ENCODE measurements around the gene NRL. TPM values are rescaled to one million over a fixed set of nuclear protein-coding genes. Genes with fewer than 3 reads are reported as not detected.
A peak's percentile ranks its signal among the peaks of the same experiment; 100 is the strongest.
"Not testable (repeated sequence)": the region's sequence is repeated elsewhere in the genome, so short reads cannot be mapped to it uniquely, and the experiment has no call there.

NRL gene
- polyA plus RNA-seq, 3 donors = 1.8 to 3.7 (median 2.9) TPM

DNA sequence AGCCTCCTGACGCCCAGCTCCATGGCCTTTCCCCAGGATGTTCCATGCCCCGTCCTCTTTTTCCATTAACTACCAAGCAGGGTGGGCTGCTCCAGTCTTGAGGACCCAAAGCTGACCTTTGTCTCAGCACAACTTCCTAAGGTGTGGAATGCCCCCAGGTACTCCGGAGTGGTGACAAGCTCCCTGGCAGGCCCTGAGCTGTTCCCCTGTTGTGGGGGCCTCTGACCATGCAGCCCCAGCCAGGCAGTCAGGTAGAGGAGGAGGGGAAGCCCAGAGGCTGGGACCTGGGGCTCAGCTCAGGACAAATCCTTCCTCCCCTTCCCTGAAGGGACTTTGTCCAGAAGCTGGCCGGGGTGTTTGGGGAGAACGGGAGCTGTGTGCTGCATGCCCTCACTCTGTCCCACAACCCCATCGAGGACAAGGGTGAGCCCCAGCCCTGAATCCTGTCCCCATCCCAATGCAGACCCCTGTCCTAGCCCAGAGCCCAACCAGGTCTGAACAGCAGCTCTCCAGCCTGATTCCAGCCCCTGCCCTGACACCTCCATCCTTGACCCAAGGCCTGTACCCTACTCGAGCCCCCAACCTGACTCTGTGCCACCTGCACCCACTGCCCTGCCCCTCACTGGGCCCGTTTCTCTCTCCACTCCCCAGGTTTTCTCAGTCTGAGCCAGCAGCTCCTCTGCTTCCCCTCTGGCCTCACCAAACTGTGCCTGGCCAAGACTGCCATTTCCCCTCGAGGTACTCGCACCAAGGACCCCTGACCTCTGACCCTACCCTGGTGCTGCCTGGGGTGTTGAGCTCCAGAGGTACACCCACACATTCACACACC, 58.6 kb downstream of the NRL start:
- no peak for DNase-seq (ENCODE audit: low read depth in 3 of 3, low spot score in 2 of 3)

DNA sequence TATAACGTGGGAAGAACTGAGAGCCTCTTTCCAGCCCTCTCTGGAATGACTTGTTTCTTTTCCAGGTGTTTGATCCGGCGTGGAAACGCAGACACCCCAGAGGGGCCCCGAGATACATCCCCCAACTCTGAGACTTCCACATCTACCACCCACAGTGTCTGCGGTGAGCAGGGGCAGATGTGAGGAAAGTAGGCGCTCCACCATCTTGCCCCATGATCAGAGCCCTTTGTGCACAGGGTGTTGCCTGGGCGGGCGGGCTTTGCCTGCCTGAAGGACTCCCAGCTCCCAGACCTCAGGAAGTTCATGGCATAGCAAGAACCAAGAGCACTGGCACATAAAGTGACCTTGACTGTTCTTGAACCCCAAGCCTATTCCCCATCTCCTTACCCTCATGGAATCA, 60.1 kb downstream of the NRL start:
- no peak for DNase-seq (ENCODE audit: low read depth in 3 of 3, low spot score in 2 of 3)

DNA sequence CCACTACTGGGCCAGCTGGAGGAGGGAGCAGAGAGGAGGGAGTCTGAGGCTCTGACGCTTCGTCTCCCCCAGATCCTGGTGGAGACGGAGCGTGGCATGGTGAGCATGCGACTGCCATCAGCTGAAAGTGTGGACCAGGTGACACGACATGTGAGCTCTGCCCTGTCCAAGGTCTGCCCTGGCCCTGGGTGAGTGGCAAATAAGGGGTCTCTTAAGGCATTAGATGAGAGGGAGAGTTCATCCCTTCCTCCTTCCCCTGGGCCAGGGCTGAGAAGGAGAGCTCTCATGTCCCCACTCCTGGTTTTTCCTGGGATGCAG, 60.5 kb downstream of the NRL start:
- no peak for DNase-seq (ENCODE audit: low read depth in 3 of 3, low spot score in 2 of 3)

DNA sequence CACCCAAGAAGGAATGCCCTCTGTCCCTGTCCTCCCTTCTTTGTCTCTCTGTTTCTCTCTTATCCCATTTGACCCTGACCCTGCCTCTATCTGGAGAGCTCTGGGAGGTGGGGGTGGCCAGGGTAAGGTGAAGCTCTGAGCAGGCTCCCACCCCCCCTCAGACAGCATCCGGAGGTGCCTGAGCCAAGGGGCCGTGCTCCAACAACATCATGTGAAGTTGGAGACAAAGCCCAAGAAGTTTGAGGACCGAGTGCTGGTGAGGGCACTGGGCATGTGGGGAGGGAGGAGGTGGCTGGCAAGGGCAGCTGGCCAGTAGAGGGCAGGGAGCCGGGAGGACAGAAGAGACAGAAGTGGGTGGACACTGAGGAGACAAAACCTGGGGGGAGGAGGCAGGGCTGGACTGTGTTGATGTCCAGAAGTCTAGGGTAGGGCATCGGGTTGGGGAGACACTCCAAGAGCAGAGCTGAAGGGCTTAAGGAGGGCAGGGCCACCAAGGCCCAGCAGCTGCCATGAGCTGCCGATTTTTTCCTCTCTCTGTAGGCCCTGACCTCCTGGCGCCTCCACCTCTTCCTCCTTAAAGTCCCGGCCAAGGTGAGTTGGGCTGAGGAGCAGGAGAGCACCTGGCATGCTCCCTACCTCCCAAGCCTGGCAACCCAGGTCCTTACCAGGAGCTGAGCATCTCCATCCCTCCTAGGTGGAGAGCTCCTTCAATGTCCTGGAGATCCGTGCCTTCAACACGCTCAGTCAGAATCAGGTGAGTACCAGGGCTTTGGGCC, 61.0 kb downstream of the NRL start:
- no peak for DNase-seq (ENCODE audit: low read depth in 3 of 3, low spot score in 2 of 3)

DNA sequence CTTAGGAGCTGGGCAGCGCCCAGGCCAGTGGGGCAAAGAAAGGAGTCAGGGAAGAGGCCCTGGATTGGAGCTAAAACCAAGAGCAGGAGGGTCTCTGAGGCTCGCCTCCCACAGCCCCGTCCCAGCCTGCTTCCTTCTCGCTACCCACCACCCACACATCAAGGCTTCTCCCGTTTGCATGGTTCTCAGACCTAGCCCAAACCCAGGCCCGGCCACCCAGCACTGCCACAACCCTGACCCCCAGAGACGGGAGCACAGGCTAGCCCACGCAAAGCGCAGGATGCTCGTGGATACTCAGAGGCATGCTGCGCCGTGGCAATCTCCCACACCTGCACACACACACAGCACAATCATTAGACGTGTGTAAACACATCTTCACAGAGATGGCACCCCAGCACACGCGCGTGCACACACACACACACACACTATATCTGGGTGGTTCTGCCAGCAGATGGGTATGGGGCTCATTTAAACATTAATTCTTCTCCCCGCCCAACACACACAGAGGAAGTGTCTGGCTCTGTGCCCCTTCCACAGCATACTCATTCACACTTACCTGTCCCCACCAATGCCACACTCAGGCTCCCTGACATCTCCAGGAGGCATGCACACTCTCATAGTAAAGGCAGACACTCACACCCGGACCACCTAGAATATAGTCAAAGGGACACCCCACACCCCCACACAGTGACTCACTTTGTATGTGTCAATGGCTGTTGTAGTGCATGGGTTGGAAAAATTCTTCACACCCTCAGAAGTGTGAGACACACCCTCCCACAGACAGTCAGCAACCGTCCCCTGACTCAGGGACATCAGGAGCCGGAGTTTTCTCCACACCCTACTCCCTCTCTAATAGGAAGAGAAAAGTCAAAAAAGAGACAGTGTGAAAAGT, 61.8 kb downstream of the NRL start:
- DNase-seq (ENCODE audit: low read depth in 3 of 3, low spot score in 2 of 3) = no peak

DNA sequence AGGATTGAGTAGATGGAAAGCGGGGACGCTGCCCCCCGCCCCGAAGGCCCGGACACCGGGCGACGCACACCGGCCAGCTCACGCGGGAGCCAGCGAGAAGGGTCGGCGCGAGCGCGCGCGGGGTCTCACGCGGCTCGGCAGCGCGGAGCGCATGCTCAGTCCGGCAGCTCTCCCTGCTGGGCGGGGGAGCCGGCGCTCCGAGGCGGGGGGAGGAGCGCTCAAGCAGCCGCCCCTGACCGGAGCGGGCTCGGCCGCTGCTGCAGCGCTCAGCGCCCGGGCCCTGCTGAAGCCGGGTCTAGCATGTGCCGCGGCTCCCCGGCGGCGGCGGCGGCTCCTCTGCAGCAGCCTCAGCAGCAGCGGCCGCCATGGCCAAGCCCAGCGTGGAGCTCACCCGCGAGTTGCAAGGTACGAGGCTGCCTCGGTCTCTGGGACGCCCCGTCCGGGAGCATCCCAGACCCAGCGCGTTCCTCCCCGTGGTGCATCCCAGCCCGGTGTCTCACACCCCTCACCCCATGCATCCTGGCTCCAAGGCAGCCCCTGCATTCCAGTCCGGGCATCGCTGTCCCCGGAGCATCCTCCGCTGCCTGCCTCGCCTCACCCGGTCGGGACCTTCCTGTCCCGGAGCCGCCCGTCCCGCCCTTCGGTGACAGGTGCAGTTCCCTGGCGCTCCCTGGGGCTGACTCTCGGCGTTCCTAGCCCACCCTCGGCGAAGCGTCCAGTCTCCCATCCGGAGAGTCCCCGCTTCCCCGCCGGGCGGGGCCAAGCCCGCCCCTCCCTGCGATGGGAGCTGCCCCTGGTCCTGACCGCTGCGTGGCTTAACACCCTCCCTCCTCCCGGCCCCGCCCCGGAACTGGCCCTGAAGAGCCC, 62.7 kb downstream of the NRL start, which contains the start of gene CARMIL3:
CARMIL3 (plus strand) TSS at position 221 of the 867 bp plus-strand sequence; CDS start at position 366, 145 bp downstream.
- no peak for DNase-seq (ENCODE audit: low read depth in 3 of 3, low spot score in 2 of 3)

DNA sequence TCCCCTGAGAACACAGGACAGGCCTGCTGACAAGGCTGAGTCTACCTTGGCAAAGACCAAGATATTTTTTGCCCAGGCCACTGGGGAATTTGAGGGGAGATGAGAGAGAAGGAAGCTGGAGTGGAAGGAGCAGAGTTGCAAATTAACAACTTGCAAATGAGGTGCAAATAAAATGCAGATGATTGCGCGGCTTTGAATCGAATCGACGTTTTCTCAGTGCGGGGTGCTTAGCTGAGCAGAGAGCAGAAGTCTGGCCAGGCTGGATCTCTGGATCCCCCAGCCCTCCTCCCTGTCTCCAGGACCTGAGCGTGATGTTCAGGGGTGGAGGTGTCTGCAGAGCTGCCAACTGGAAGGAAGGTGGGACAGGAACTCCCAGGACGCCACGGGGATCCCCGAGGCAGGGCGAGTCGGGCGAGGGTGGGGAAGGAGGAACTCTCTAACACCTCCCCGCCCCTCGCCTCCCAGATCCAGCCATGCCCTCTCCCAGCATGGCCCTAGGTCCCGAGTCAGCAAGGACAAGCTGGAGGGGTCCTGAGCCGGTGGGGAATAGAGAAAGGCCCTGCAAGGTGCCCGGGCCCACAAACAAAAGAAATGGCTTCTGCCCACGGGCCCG, 63.5 kb downstream of the NRL start:
- no peak for DNase-seq (ENCODE audit: low read depth in 3 of 3, low spot score in 2 of 3)

DNA sequence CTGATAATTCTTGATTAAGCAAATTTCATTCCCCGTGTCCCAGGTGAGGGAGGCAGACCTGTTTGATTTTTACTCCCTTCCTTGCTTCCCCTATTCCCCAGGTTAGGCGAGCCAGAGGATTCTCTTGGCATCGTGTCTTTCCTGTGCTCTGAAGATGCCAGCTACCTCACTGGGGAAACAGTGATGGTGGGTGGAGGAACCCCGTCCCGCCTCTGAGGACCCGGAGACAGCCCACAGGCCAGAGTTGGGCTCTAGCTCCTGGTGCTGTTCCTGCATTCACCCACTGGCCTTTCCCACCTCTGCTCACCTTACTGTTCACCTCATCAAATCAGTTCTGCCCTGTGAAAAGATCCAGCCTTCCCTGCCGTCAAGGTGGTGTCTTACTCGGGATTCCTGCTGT, 64.0 kb downstream of the NRL start:
- not testable (repeated sequence) for DNase-seq (ENCODE audit: low read depth in 3 of 3, low spot score in 2 of 3)

DNA sequence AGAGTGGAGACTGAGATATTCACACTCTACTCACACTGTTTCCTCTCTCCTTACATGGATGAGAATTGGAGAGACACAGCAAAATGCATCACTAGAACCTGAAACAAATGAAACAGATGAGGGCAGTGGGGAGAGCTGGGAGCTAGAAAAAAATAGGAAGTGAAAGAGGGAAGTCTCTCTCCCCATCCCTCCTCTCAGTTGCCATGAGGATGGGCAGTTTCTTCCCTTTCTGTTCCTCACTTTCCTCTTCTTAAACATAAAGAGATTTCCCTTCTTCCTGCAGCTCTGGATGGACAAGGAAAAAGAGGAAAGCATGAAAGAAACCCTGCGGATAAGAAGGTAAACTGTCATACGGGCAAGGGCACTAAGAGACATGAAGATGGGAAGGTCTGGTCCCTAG, 65.7 kb downstream of the NRL start:
- not testable (repeated sequence) for DNase-seq (ENCODE audit: low read depth in 3 of 3, low spot score in 2 of 3)

DNA sequence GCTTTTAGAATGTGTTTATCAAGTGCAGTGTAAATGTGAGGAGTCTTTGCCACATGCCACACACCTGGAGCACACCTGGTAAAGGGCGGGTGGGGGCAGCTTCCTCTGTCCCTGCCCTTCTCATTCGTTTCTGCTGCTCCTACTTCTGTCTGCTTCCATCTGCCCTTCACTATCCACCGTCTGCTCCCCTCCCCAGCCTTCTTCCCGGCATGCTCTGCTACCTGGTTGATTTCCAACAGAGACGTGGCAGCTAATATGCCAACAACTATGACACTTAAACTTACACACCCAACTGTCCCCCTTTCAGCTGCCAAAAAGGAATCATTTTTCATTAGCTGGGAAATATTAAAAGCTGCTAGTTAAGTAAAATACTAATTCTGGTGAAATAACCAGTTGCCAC, 72.0 kb downstream of the NRL start:
- no peak for DNase-seq (ENCODE audit: low read depth in 3 of 3, low spot score in 2 of 3)

DNA sequence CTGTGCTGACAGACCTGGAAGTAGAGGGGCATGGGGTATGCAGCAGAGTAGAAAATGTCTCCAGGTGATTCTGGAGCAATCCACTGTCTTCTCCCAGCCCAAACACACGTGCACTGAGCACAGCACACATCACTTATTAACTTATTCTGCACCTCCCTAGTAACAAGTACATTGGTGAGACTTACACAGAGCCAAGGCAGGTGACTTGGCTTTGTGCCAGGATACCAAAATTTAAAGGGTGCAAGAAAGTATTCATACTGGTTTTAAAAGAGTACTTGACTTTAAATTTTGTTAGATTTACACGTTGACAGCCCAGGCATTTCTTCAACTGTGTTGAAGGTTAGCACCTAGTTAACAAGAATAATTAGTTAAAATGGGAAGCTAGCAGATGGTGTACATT, 74.1 kb downstream of the NRL start:
- DNase-seq (ENCODE audit: low read depth in 3 of 3, low spot score in 2 of 3) = no peak

DNA sequence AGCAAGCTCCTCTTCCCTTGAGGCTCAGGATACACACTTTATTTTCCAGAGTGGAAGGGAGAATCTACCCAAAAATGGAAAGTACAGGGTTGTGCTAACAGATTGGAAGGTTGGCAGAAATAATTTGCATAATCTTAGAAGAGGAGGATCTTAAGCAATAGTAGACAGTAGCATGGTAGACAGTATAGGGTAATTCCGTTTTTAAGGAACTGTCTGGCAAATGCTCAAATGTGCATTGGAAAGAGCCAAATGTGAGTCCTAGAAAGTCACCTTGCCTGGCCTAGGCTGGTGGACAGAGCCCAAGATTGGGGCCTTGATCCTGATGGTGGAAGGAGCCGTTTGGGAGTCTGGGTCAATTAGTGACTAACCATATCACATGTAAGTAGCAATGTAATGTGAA, 76.1 kb downstream of the NRL start:
- DNase-seq (ENCODE audit: low read depth in 3 of 3, low spot score in 2 of 3) = no peak

DNA sequence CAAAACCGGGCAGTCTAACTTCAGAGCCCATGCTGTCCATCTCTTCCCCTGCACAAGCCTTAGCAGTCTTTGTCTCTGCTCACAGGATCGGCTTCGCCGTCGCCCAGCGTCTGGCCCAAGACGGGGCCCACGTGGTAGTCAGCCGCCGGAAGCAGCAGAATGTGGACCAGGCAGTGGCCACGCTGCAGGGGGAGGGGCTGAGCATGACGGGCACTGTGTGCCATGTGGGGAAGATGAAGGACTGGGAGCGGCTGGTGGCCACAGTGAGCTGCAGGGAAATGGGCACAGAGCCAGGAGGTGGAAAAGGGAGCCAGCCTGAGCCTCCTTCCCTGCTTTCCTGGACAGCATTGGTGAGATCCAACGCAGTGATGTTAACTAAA, 77.1 kb downstream of the NRL start:
- DNase-seq (ENCODE audit: low read depth in 3 of 3, low spot score in 2 of 3) = no peak

DNA sequence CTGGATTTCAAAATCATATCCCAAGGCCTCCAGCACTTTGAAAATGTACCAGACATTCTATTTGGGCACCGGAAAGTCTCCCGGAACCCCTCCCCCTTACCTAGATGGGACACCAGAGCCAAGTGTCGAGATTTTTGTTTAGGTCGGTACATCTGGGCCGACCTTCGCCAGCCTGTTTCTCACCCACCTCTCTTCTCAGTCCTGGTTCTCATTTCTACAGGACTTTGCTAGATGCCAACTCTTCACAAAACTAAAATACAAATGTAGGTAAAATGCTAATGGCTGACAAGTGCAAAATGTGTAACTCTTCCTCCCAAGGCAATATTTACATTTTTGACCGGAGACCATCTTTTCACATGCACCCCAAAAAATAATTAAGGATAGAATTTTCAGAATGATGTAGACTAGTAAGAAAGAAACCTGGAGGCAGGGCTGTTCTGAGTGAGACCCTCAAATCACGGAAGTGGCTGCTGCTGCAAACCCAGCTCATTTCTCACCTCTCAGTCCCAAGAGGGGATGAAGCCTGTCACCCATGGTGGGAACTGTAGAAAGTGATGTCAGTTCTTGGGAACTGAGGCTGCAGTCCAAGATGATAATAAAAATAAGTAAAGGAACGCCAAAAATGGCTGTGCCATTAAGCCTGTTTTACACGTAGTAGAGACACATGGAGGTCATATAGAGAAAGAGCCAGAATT, 77.6 kb downstream of the NRL start:
- not testable (repeated sequence) for DNase-seq (ENCODE audit: low read depth in 3 of 3, low spot score in 2 of 3)

DNA sequence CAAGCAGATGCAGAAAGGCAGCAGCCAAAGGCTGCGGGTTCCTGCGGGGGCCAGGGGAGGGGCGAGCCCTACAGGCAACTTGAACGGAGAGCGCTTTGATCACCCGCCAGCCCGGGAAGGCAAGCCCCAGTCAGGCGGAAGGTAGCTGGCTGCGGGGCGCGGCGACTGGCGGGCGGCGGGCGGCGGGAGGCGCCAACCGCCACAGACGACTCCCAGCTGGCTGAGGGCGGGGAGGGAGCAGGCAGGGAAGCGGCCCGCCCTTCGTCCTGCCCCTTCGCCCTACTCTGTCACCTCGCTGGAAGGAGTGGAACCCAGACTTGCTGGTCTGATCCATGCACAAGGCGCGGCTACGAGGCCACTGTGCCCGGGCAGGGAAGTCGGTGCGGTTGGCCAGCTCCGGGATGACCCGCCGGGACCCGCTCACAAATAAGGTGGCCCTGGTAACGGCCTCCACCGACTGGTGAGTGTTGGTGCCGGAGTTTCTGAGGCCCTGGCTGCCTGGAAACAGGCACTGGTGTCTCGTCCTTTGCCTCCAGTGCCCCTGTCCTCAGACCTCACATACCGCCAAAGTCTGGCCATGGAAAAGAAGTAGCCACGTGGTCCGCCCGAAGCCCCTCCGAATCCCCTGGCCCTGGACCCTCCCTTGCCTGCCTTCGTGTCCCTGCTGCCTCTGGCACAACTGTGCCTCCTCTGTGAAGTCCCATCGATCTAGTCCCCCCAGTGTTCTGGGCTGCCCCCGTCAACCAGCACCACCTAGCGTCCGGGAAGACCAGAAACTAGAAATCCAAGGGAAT, 78.4 kb downstream of the NRL start:
- DNase-seq (ENCODE audit: low read depth in 3 of 3, low spot score in 2 of 3) = peak in 1 of 3 donors; percentile 57

DNA sequence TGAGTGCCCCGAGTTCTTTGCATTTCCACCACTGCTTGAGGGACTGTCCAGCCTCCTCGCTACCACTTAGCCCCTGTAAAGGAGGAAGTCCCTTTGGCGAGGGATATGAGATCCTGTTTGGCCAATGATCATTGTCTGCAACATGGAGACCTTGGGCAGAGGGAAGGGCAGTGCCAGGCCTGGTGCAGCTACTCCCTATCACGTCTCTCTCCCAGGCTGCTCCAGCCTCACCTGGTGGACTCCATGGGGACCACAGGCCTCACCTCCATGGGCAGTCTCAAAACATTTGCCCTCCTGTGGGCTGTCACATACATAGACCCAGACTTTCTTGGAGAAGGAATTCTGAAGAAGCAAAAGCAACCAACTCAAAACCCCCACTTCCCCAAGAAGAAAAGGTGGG, 79.0 kb downstream of the NRL start:
- not testable (repeated sequence) for DNase-seq (ENCODE audit: low read depth in 3 of 3, low spot score in 2 of 3)

DNA sequence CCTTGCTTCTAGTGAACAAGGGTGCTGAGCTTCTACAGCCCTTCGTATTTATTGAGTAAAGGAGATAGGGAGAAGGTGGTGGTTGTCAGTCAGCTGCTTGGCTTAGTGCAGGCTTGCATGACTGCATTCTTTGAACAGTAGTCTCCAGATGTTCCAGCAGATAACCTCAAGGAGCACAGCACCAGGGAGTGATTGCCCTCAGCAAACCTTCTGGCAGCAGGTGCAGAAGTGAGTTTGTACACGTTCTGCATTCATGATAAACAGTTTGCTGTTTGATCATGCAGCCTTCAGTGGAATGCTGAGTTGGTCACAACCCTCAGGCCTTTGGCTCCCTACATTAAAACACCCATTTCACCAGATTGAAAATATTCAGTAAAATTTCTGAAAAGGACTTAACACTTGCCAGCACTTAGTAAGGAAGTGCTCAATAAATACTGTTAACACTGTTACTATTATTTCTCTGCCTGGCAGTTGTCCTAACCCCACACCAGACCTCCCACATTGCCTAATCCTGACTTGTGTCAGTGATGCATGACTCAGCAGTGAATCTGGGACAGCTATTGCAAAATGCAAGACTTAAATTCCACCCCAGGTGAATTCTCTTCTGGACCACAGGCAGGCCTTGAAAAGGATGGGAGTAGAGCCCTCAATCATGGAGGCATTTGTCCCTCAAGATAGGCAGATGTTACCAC, 81.9 kb downstream of the NRL start:
- DNase-seq (ENCODE audit: low read depth in 3 of 3, low spot score in 2 of 3) = no peak

DNA sequence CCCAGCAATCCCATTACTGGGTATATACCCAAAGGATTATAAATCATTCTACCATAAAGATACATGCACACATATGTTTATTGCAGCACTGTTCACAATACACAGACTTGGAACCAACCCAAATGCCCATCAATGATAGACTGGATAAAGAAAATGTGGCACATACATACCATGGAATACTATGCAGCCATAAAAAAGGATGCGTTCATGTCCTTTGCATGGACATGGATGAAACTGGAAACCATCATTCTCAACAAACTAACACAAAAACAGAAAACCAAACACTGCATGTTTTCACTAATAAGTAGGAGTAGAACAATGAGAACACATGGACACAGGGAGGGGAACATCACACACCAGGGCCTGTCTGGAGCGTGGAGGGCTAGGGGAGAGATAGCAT, 83.4 kb downstream of the NRL start:
- not testable (repeated sequence) for DNase-seq (ENCODE audit: low read depth in 3 of 3, low spot score in 2 of 3)

Measured in right renal cortex interstitium (tissue), 3 donors.